GM18499 (cell line): ENCODE measurements around the gene MRTFA.
"Not testable (repeated sequence)": the region's sequence is repeated elsewhere in the genome, so short reads cannot be mapped to it uniquely, and the experiment has no call there.

Experiments used
- ATAC-seq: cut with Tn5 transposase; IDR thresholded peaks from one replicate; pipeline ENCODE4 v1.9.1; 2021; ENCODE audit warnings: moderate number of reproducible peaks; ENCODE audit not compliant: insufficient read depth, unreplicated experiment

The MRTFA gene

DNA sequence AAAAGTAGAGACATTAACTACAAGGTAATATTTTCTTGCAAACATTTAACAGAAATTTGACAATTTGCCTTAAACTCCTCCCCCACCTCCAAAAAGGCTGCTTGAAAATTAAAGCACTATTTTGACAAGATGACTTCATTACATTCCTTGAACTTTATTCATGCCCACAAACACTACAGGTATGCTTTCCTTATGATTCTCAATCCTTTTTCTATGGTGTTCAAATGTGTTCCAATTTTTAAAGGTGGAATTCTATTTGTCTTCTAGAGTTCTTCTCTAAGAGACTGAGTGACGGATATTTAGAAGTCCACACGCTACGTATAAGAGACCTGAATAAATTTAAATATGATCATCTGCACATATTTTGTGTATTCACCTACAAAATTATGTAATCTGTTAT, 69.4 kb downstream of the MRTFA start:
- no peak for ATAC-seq

DNA sequence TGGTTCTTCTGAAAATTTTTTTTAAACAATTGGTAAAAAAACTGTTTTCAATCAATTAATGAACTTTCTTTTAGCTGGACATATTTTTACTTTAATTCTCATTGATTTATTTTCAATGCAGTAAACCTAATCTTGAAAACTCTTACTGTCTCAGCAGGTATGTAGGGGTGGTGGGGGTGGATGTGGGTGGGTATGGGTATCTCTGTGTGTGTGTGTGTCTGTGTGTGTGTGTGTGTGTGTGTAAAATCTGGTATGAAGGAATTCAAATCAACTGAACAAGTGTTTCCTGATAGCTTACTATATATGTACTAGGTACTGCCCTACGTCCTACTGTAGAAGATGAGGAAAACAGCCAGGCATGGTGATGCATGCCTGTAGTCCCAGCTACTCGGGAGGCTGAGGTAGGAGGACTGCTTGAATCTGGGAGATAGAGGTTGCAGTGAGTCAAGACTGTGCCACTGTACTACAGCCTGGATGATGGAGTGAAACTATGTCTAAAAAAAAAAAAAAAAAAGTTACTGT, 75.5 kb downstream of the MRTFA start:
- ATAC-seq, result no peak

DNA sequence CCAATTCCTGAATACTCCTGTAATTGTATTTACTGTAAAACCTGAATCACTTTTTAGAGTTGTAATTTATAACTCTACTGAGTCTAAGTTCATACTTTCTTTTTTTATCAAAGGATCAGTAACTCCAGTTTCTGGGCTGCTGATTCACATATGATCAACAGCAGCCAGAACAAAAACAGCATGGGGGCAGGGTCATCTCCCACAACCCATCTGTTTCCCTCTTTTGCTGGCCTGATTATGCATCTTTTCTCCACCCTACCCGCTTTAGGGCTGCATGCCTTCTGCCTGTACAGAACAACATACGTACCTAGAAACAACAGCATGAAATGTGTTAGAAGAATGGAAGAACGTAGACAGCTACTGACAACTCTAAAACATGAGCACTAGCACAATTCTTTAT, 76.0 kb downstream of the MRTFA start:
- ATAC-seq, result no peak

DNA sequence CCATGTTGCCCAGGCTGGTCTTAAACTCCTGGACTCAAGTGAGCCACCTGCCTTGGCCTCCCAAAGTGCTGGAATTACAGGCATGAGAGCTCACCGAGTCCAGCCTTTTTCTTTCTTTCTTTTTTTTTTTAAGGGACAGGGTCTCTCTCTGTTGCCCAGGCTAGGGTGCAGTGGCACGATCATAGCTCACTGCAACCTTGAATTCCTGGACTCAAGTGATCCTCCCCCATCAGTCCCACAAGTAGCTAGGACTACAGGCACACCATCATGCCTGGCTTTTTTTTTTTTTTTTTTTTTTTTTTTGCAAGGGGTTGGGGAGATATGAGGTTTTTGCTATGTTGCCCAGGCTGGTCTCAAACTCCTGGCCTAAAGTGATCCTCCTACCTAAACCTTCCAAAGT, 78.5 kb downstream of the MRTFA start:
- ATAC-seq, result no peak

DNA sequence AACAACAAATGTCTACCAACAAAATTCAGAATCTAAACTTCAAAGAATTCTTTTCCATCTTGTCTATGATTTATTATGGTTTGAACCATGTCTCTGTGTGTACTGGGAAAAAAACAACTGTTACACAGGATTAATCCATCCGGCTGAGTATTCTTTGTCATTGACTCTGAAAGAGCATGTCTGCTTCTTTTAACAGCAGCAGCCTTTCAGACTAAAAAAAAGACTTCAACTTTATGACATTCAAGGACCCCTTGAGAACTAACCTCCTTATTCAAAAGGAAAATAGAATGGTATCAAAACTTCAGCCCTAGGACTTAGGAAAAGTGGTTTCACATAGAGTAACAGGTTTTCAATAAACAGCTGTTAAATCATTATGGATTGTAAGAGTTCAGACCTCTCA, 79.9 kb downstream of the MRTFA start:
- ATAC-seq, result no peak

DNA sequence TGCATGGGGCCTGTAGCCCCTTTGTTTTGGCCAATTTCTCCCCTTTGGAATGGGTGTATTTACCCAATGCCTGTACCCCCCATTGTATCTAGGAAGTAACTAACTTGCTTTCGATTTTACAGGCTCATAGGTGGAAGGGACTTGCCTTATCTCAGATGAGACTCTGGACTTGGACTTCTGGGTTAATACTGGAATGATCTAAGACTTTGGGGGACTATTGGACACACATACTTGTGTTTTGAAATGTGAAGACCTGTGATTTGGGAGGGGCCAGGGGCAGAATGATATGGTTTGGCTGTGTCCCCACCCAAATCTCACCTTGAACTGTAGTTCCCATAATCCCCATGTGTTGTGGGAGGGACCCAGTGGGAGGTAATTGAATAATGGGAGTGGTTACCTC, 82.5 kb downstream of the MRTFA start:
- not testable (repeated sequence) for ATAC-seq

DNA sequence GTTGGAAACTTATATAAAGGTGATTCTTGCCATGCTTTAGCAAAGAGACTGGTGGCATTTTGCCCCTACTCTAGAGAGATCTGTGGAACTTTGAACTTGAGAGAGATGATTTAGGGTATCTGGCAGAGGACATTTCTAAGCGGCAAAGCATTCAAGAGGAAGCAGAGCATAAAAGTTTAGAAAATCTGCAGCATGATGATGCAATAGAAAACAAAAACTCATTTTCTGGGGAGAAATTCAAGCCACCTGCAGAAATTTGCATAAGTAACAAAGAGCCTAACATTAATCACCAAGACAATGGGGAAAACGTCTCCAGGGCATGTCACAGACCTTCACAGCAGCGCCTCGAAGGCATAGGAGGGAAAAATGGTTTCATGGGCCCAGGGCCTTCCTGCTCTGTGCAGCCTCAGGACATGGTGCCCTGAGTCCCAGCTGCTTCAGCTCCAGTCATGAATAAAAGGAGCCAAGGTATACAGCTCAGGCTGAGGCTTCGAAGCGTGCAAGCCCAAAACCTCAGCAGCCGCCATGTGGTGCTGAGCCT, 83.4 kb downstream of the MRTFA start:
- ATAC-seq, result no peak

DNA sequence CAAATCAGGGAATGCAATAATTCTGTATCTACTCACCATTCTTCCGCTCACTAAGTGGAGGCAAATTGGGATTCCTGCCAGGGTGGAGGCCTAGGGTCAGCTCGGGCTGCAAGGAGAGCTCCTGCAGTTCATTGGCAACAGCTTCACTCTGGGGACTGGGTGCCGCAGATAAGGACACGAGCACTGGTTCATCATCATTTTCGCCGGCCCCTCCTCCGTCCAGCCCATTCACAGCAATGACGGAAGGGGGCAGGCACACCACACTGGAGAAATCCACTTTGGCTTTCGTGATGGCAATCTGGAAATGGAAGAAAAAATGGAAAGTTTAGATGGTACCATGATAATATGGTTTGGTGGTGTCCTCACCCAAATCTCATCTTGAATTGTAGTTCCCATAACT, 84.4 kb downstream of the MRTFA start:
- no peak for ATAC-seq

DNA sequence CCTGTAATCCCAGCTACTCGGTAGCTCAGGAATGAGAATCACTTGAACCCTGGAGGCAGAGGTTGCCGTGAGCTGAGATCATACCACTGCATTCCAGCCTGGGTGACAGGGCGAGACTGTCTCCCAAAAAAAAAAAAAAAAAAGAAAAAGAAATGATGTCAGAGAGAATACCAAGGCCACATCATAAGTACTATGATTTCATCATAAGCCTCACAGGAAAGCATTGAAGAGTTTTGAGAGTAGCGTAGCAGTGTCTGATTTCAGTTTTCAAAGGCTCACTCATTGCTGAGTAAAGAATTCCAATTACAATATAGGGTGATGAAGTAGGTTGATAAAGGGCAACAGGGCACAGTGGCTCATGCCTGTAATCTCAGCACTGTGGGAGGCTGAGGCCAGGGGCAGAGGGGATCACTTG, 88.8 kb downstream of the MRTFA start:
- ATAC-seq, result no peak

DNA sequence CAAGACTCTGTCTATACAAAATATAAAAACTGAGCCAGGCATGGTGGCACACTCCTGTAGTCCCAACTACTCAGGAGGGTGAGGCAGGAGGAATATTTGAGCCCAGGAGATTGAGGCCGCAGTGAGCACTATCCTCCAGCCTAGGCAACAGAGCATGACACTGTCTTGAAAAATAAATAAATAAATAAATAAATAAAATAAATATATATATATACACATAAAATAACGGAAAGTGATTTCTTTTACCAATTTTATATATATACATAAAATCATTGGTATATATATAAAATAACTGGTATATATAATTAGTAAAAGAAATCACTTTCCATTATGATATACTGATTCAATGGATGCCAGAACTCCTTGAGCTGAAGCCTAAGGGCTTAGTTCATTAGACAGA, 91.8 kb downstream of the MRTFA start:
- no peak for ATAC-seq

DNA sequence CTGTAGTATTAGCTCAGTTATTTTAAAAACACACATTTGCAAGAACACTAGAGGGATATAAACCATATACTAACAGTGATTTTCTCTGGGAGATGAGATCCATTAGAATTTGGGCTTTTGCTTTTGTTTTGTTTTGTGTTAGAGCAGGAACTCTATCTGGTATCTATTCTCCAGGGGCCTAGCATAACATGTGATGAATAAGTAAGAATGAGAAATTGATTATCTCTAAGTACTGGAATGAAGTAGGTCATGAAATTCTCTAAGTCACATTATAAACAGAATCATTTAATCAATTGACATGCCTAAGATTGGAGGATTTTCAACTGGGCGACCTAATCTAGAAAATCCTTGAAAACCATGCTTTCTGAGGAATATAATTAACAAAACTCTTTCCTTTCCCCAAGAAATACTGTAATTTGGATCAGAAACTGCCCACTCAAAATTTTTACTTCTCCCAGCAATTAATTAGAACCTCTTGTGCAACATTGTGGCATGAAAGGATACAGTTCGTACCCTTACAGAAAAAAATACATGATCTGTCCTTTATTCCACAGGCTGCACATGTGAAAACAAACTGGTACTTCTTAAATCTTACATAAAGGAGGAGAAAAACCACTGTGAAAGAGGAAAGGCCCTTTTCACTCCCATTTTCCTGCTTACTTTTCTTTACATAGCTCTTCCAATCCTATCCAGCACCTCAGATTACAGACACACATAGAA, 93.5 kb downstream of the MRTFA start:
- no peak for ATAC-seq

DNA sequence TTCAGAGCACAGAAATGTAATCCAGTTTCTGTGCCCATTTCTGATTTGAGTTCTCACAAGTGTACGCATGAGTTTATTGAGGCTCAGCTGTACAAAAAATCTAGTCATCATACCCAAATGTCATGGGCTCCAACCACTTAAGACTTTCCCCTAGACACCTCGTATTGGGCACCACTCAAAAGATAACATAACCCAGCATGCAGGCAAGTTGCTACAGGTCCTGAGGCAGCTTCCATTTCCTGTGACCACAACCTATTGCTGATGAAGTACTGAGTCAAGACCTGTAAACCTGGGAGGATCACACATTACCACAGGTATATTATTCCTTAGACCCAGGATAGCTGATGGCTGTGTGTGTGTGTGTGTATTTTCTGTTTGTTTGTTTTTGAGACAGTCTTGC, 95.2 kb downstream of the MRTFA start:
- ATAC-seq, result no peak

DNA sequence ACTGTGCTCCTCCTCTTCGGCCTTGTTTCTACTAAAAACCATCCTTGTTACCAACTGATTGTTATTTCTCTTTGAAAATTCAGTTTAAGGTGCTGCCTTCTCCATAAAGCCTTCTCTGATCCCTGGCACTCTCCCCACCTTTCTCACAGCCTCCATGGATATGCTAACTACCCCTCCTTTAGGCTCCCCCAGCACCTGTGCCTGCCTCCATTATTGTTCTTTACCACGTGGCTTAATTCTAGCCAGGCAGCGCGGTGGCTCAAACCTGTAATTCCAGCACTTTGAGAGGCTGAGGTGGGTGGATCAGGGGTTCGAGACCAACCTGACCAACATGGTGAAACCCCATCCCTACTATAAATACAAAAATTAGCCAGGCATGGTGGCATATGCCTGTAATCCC, 96.3 kb downstream of the MRTFA start:
- ATAC-seq, result no peak

DNA sequence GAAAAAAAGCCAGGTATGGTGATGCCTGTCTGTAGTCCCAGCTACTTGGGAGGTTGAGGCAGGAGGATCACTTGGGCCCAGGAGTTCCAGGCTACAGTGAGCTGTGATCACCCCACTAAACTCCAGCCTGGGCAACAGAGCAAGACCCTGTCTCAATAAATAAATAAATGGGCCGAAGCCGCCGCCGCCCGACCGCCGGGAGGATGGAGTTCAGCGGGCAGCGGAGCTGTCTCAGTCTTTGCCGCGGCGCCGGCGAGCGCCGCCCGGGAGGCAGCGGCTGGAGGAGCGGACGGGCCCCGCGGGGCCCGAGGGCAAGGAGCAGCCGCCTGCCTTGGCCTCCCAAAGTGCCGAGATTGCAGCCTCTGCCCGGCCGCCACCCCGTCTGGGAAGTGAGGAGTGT, 100.4 kb downstream of the MRTFA start:
- not testable (repeated sequence) for ATAC-seq

DNA sequence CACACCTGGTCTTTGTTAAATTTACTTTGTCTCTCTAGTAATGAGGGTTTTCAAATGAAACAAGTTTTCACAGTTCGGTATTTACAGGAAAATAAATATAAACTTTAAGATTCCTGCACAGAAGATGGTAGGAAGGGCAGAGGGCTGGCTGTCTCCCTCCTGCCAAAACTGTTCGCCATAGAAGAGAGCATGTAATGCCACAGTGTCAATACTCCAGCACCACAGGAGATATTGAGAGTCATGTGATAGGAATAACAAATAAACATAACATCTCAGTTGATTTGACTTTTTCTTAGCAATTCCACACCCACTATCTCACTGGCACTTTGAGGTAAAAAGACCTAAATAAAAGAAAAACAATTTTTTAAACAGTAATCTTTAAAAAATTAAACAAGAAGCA, 100.9 kb downstream of the MRTFA start:
- ATAC-seq, result no peak

DNA sequence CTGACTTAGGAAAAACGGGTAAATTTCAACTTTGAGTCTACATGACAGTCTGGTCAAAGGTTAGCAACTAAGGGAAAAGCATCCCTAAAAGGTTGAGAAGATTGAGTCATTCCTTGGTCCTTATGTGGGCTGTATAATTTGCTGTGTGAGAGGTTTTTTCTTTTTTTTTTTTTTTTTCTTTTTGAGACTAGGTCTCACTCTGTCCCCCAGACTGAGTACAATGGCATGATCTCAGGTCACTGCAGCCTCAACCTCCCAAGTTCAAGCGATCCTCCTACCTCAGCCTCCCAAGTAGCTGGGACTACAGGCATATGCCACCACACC, 101.4 kb downstream of the MRTFA start:
- ATAC-seq, result no peak

DNA sequence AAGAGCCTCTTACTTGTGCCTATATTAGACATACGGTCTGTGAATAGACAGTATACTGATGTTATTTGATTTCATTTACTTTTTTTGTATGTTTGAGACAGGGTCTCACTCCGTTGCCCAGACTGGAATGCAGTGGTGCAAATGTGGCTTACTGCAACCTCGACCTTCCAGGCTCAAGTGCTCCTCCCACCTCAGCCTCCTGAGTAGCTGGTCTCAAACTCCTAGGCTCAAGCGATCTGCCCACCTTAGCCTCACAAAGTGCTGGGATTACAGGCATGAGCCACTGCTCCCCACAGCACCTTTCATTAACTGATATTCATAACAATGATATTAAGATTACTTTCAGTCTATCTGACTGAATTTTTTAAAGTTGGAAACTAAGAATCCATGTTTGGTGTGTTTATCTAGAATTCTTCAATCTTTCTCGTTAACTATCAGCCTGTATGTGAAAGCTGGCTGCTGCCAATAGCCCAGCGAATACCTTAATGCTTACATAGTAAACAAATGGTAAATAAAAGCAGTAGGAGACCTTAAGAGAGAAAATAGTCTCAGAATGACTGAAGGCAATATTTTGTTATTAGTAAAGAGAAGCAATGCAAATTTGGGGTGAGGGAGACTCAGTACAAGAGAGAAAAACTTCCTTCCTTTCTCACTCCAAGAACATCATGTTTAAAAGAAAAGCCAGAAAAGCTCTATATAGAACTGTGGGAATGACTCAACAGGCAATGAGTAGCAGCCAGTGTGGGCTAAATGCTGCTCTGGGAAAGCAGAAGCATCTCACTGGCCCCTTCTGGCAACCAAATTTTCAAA, 101.9 kb downstream of the MRTFA start:
- no peak for ATAC-seq

DNA sequence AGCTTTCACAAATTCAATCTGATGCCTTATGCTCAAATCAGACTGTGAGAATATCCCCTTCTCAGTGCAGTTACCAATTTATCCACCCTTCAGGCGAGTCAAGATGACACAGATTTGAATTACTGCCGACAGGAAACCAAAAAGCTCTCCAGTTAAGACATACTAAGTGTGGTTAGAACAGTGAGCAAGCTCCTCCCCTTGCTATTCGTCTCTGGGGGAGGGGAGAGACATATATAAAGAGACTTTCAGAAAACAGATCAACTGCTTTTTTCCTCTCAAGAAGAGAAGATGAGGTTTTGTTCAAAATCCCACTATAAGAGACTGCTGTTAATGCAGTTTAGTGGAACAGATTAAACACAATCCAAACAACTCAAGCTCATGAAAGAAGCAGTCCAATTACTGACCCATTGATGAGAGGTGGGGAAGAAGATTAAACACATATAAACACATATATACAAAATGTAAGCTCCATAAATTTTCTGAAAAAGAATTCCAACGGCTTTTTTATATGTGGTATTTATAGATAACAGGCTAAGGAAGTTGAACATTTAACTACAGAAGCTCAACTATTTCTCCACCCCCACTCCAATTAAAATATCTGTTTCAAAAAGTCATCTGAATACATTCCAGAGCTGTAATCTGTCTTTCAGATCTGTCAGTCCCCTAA, 102.7 kb downstream of the MRTFA start:
- ATAC-seq, result no peak

DNA sequence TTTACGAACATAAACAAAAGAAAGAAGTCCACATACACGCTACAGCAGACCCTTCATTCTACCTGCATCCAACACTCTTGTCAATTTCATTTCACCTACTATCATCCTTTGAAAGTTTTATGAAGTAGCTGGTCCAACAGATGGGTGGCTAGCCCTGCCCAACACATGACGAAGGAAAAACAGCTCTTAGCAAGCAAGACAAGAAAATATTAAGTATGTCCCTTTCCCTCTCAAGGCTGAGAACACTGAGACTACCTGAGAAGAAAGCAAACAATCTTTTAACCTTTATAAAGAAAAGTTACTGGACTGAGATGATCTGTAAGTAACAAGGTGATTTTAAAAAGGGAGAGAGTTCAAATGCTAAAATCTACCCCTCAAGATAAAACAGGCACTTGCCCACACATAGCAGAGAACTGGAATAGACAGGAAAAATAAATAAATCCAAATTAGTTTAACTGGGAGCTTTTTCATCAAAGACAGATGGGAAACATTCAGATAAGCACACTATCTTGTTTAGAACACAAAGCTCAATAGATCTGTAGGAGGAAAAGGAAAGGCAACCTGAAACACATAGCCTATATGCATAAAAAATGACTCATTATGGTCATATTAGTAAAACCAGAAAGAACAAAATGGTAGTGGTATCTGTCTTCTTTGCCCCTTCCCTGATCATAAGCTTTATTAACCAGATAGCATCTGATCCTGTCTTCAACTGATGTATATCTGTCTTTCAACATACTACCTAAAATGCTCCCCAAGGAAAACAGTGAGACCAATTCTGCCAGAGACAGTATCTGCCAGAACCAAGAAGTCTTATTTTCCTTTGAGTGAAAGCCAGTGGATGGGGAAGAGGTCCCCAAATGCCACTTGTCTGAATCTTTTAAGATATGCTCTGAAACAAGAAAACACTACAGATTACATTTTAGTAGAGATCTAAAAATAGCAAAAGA, 104.3 kb downstream of the MRTFA start:
- no peak for ATAC-seq

DNA sequence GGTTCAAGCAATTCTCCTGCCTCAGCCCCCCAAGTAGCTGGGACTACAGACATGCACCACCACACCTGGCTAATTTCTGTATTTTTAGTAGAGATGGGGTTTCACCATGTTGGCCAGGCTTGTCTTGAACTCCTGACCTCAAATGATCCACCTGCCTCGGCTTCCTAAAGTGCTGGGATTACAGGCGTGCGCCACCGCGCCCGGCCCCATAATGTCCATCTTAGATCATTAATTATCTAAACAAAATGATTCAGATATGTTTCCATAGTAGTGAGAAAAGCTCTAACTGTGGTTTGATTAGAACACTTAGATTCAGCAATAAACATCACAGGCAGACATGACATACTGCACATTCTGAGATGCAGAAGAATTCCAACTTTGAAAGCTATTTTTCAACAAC, 106.1 kb downstream of the MRTFA start:
- not testable (repeated sequence) for ATAC-seq
